Left forelimb (tissue), 1 donor: ENCODE measurements around the gene COPZ1.
"Not testable (repeated sequence)": the region's sequence is repeated elsewhere in the genome, so short reads cannot be mapped to it uniquely, and the experiment has no call there.

ENCODE experiments used
- DNase-seq: peaks from one replicate; pipeline ENCODE4 v3.0.0-alpha.2; 2018; ENCODE audit warnings: low spot score

Gene COPZ1

GRCh38 chr12:54337280-54337842 lies 12.4 kb downstream of the COPZ1 start:
- no peak for DNase-seq

- no peak for DNase-seq
These were observed 13.1 kb downstream of the COPZ1 start for GRCh38 chr12:54337854-54338650.

GRCh38 chr12:54338698-54339296 lies 13.9 kb downstream of the COPZ1 start:
- no peak for DNase-seq

GRCh38 chr12:54340846-54341245 lies 15.9 kb downstream of the COPZ1 start:
- DNase-seq, result no peak

GRCh38 chr12:54341378-54342300 lies 16.7 kb downstream of the COPZ1 start:
- DNase-seq, result no peak

GRCh38 chr12:54349036-54349435 lies 24.1 kb downstream of the COPZ1 start:
- DNase-seq, result no peak

- no peak for DNase-seq
These were observed 24.7 kb downstream of the COPZ1 start for GRCh38 chr12:54349679-54350078.

GRCh38 chr12:54350743-54351142 lies 25.8 kb downstream of the COPZ1 start:
- DNase-seq, result no peak

- DNase-seq, result no peak
These were observed 26.4 kb downstream of the COPZ1 start for GRCh38 chr12:54351341-54351740.

GRCh38 chr12:54352022-54352531 lies 27.1 kb downstream of the COPZ1 start:
- DNase-seq, result no peak

GRCh38 chr12:54352891-54353874 lies 28.3 kb downstream of the COPZ1 start:
- DNase-seq, result no peak

GRCh38 chr12:54354271-54354670 lies 29.3 kb downstream of the COPZ1 start:
- not testable (repeated sequence) for DNase-seq

- no peak for DNase-seq
These were observed 30.3 kb downstream of the COPZ1 start for GRCh38 chr12:54355104-54355815.

- DNase-seq, result no peak
These were observed 31.3 kb downstream of the COPZ1 start for GRCh38 chr12:54356228-54356627.

- DNase-seq, result no peak
These were observed 32.0 kb downstream of the COPZ1 start for GRCh38 chr12:54356951-54357356.

- DNase-seq, result no peak
These were observed 32.7 kb downstream of the COPZ1 start for GRCh38 chr12:54357506-54358190.

GRCh38 chr12:54358191-54358944 lies 33.4 kb downstream of the COPZ1 start:
- no peak for DNase-seq

GRCh38 chr12:54358945-54359761 lies 34.2 kb downstream of the COPZ1 start:
- peak; percentile 99 for DNase-seq
